Naive thymus-derived CD4-positive, alpha-beta T cell (primary cell): ENCODE results near the gene GLT6D1. TPM values are rescaled to one million over a fixed set of nuclear protein-coding genes. Genes with fewer than 3 reads are reported as not detected.

Experiments used
- ATAC-seq: fragments of 150-1000 bp; cut with Tn5 transposase; 2 replicates; pipeline ENCODE4 v1.10.0; 2021; ENCODE audit warnings: mild to moderate bottlenecking, moderate library complexity
- CTCF ChIA-PET: fragments of 350-600 bp; sonication (Branson Sonifier 250); formaldehyde crosslinking; loops from one replicate; lab custom pipeline; 2021; ENCODE audit warnings: antibody characterized with exemption; lab: Charles Lee
- POLR2A ChIA-PET: fragments of 350-600 bp; sonication (Branson Sonifier 250); formaldehyde crosslinking; loops from one replicate; lab custom pipeline; 2021; ENCODE audit warnings: antibody characterized with exemption, inconsistent platforms; lab: Charles Lee
- DNase-seq, 9 donors: peaks; one replicate each; pipeline versions ENCODE4 v3.0.0 to v3.0.0-alpha.2; 2020 to 2022; ENCODE audit warnings: mixed read lengths in 1 of 9
- H3K27ac ChIP-seq: one replicate; pipeline ENCODE4 v1.7.0; 2013; ENCODE audit warnings: mild to moderate bottlenecking, low read depth, low read length, moderate library complexity
- H3K27me3 ChIP-seq, 2 donors: one replicate each; pipeline ENCODE4 v1.7.0; 2013; ENCODE audit warnings: low read length in 2 of 2, mild to moderate bottlenecking in 2 of 2, moderate library complexity in 2 of 2; ENCODE audit not compliant: control insufficient read depth in 2 of 2, insufficient read depth in 2 of 2
- H3K36me3 ChIP-seq, 3 experiments: 1 replicate in 2 of 3; 2 replicates in 1 of 3; pipeline ENCODE4 v1.7.0; 2013; ENCODE audit warnings: low read length in 3 of 3, mild to moderate bottlenecking in 3 of 3, moderate library complexity in 1 of 3; ENCODE audit not compliant: insufficient read depth in 3 of 3, control insufficient read depth in 2 of 3
- H3K4me1 ChIP-seq, 2 donors: one replicate each; pipeline ENCODE4 v1.7.0; 2013; ENCODE audit warnings: low read length in 2 of 2, mild to moderate bottlenecking in 2 of 2, moderate library complexity in 1 of 2; ENCODE audit not compliant: control insufficient read depth in 2 of 2, insufficient read depth in 2 of 2
- H3K4me3 ChIP-seq: 2 replicates; pipeline ENCODE4 v1.7.0; 2013; ENCODE audit warnings: mild to moderate bottlenecking, low read length
- H3K9me3 ChIP-seq, 3 experiments: 1 replicate in 2 of 3; 2 replicates in 1 of 3; pipeline ENCODE4 v1.7.0; 2013; ENCODE audit warnings: low read length in 3 of 3; ENCODE audit not compliant: control insufficient read depth in 2 of 3
- H3K27ac Mint-ChIP-seq, 9 donors: one replicate each; pipeline ENCODE4 v1.8.0; 2020 to 2022; ENCODE audit warnings: mixed read lengths in 9 of 9, mild to moderate bottlenecking in 8 of 9, moderate library complexity in 5 of 9, inconsistent platforms in 2 of 9
- H3K27me3 Mint-ChIP-seq, 5 donors: one replicate each; pipeline ENCODE4 v1.8.0; 2021 to 2022; ENCODE audit warnings: mixed read lengths in 5 of 5, mild to moderate bottlenecking in 1 of 5
- H3K36me3 Mint-ChIP-seq, 5 donors: one replicate each; pipeline ENCODE4 v1.8.0; 2020 to 2022; ENCODE audit warnings: mixed read lengths in 5 of 5, mild to moderate bottlenecking in 3 of 5, inconsistent platforms in 1 of 5
- H3K4me1 Mint-ChIP-seq, 7 donors: one replicate each; pipeline ENCODE4 v1.8.0; 2020 to 2022; ENCODE audit warnings: mixed read lengths in 7 of 7, mild to moderate bottlenecking in 3 of 7, inconsistent platforms in 1 of 7
- H3K4me3 Mint-ChIP-seq, 10 donors: one replicate each; pipeline ENCODE4 v1.8.0; 2020 to 2022; ENCODE audit warnings: mild to moderate bottlenecking in 10 of 10, mixed read lengths in 10 of 10, moderate library complexity in 6 of 10, inconsistent platforms in 2 of 10
- H3K9me3 Mint-ChIP-seq, 11 donors: one replicate each; pipeline ENCODE4 v1.8.0; 2020 to 2022; ENCODE audit warnings: mixed read lengths in 11 of 11, mild to moderate bottlenecking in 4 of 11, inconsistent platforms in 1 of 11, moderate library complexity in 1 of 11
- intact Hi-C, 2 donors: fragments of 100-400 bp; cut with micrococcal nuclease; formaldehyde crosslinking; loops; one replicate each; pipeline ENCODE4 v1.15.1; 2023
- polyA plus RNA-seq, 2 donors: library from polyadenylated mRNA; unstranded; fragments of 300-500 nt; fragmentation: Illumina TruSeq; gene quantifications; one replicate each; pipeline ENCODE4 v1.2.3, GENCODE V29; 2021
- total RNA-seq, 6 experiments: library from RNA in 5 of 6; stranded (reverse) in 5 of 6; gene quantifications; 1 replicate in 5 of 6; 2 replicates in 1 of 6; pipeline ENCODE4 v1.2.3 and lab custom pipeline; 2021 to 2026

GLT6D1 gene
- total and polyA plus RNA-seq, 7 experiments from 2014 or later = not detected

GRCh38 chr9:135586601-135587109 lies 52.7 kb downstream of the GLT6D1 start:
- no peaks in the 10 kb centered on the region for H3K9me3 Mint-ChIP-seq
- POLR2A ChIA-PET = no interaction called here
- CTCF ChIA-PET = no interaction called here

GRCh38 chr9:135584934-135585333 lies 54.4 kb downstream of the GLT6D1 start:
- Histone ChIP-seq H3K27ac (no peak overlapping the region), H3K4me3 (no peak overlapping the region), H3K36me3 (no peaks in the 10 kb centered on the region), H3K4me1 (no peaks in the 10 kb centered on the region), H3K27me3 (no peaks in the 10 kb centered on the region), H3K9me3 (no peaks in the 10 kb centered on the region)
- ATAC-seq = no peak
- POLR2A ChIA-PET = no interaction called here
- H3K27me3 Mint-ChIP-seq = peaks cover 0 to 37% (median 6%) of the 10 kb centered on the region in 5 donors
- DNase-seq = no peak
- H3K27ac Mint-ChIP-seq = no peak overlapping the region
- H3K9me3 Mint-ChIP-seq = no peaks in the 10 kb centered on the region
- no peaks in the 10 kb centered on the region for H3K36me3 Mint-ChIP-seq
- no peaks in the 10 kb centered on the region for H3K4me1 Mint-ChIP-seq
- H3K4me3 Mint-ChIP-seq = no peak overlapping the region
- intact Hi-C loops = no loop called here
- CTCF ChIA-PET = interaction anchor here (0.6 kb wide), 1 partner anchor 92 kb away, joined by 3 read pairs; no protein-coding TSS in a partner anchor

More at GRCh38 chr9:135586601-135587109, 52.7 kb downstream of the GLT6D1 start:
- no peak for DNase-seq
- no peak overlapping the region for H3K4me3 Mint-ChIP-seq
- H3K9me3 ChIP-seq = no peaks in the 10 kb centered on the region
- no peaks in the 10 kb centered on the region for H3K36me3 ChIP-seq
- H3K27me3 ChIP-seq = no peaks in the 10 kb centered on the region
- no peak overlapping the region for H3K27ac Mint-ChIP-seq
- no peaks in the 10 kb centered on the region for H3K4me1 Mint-ChIP-seq
- no peaks in the 10 kb centered on the region for H3K36me3 Mint-ChIP-seq
- no peak for ATAC-seq
- no peak overlapping the region for H3K27ac ChIP-seq
- peaks cover 0 to 35% (median 9%) of the 10 kb centered on the region in 5 donors for H3K27me3 Mint-ChIP-seq
- no peaks in the 10 kb centered on the region for H3K4me1 ChIP-seq
- H3K4me3 ChIP-seq = no peak overlapping the region
- intact Hi-C loops = no loop called here

- Histone ChIP-seq H3K36me3 (no peaks in the 10 kb centered on the region), H3K4me3 (no peak overlapping the region), H3K27ac (no peak overlapping the region), H3K9me3 (no peaks in the 10 kb centered on the region), H3K4me1 (no peaks in the 10 kb centered on the region), H3K27me3 (no peaks in the 10 kb centered on the region)
- Mint-ChIP-seq H3K27me3 (peaks cover 0 to 37% (median 6%) of the 10 kb centered on the region in 5 donors), H3K27ac (no peak overlapping the region), H3K36me3 (no peaks in the 10 kb centered on the region), H3K9me3 (no peaks in the 10 kb centered on the region), H3K4me3 (no peak overlapping the region), H3K4me1 (no peaks in the 10 kb centered on the region)
- POLR2A ChIA-PET = no interaction called here
- DNase-seq (no peak), ATAC-seq (no peak)
- CTCF ChIA-PET = interaction anchor here (0.6 kb wide), 1 partner anchor 91 kb away, joined by 3 read pairs; no protein-coding TSS in a partner anchor
- intact Hi-C loops = no loop called here
These were observed 55.0 kb downstream of the GLT6D1 start for GRCh38 chr9:135584371-135584770.

DNA sequence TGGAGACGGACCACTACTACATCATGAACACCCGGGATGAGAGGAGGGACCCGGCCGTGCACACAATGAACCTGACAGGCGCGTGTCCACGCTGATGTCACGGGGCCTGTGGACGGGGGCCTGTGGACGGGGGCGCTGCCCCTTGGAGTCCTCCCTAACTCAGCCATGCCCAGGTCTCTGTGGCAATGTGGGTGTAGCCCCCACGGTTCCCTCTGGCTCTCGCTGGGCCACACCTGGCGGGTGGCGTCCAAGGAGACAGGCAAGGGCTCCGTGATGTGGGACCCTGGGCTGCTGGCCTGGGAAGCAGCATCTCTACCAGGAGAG lies 55.7 kb downstream of the GLT6D1 start:
- DNase-seq = no peak
- H3K9me3 ChIP-seq = no peaks in the 10 kb centered on the region
- no peak overlapping the region for H3K27ac ChIP-seq
- intact Hi-C loops = no loop called here
- CTCF ChIA-PET = no interaction called here
- H3K4me1 ChIP-seq = no peaks in the 10 kb centered on the region
- H3K27me3 Mint-ChIP-seq = peaks cover 0 to 37% (median 6%) of the 10 kb centered on the region in 5 donors
- no peak overlapping the region for H3K4me3 Mint-ChIP-seq
- no peaks in the 10 kb centered on the region for H3K27me3 ChIP-seq
- no peaks in the 10 kb centered on the region for H3K36me3 ChIP-seq
- no peak for ATAC-seq
- H3K36me3 Mint-ChIP-seq = no peaks in the 10 kb centered on the region
- no peaks in the 10 kb centered on the region for H3K9me3 Mint-ChIP-seq
- H3K27ac Mint-ChIP-seq = no peak overlapping the region
- POLR2A ChIA-PET = no interaction called here
- H3K4me1 Mint-ChIP-seq = no peaks in the 10 kb centered on the region
- no peak overlapping the region for H3K4me3 ChIP-seq

GRCh38 chr9:135582966-135583687 lies 56.2 kb downstream of the GLT6D1 start:
- H3K4me1 ChIP-seq = no peaks in the 10 kb centered on the region
- intact Hi-C loops = no loop called here
- Mint-ChIP-seq H3K9me3 (no peaks in the 10 kb centered on the region), H3K36me3 (no peaks in the 10 kb centered on the region), H3K27ac (no peak overlapping the region), H3K4me1 (no peaks in the 10 kb centered on the region), H3K4me3 (no peak overlapping the region), H3K27me3 (peaks cover 0 to 37% (median 6%) of the 10 kb centered on the region in 5 donors)
- H3K4me3 ChIP-seq = no peak overlapping the region
- DNase-seq = no peak
- POLR2A ChIA-PET = no interaction called here
- no peak for ATAC-seq
- H3K27ac ChIP-seq = no peak overlapping the region
- H3K27me3 ChIP-seq = no peaks in the 10 kb centered on the region
- CTCF ChIA-PET = no interaction called here
- no peaks in the 10 kb centered on the region for H3K9me3 ChIP-seq
- no peaks in the 10 kb centered on the region for H3K36me3 ChIP-seq

- H3K4me3 ChIP-seq = no peak overlapping the region
- ATAC-seq (no peak), DNase-seq (no peak)
- H3K36me3 Mint-ChIP-seq = no peaks in the 10 kb centered on the region
- H3K4me3 Mint-ChIP-seq = no peak overlapping the region
- intact Hi-C loops = no loop called here
- no peaks in the 10 kb centered on the region for H3K36me3 ChIP-seq
- peaks cover 0 to 37% (median 6%) of the 10 kb centered on the region in 5 donors for H3K27me3 Mint-ChIP-seq
- H3K27me3 ChIP-seq = no peaks in the 10 kb centered on the region
- CTCF ChIA-PET = no interaction called here
- H3K9me3 Mint-ChIP-seq = no peaks in the 10 kb centered on the region
- no peaks in the 10 kb centered on the region for H3K4me1 ChIP-seq
- POLR2A ChIA-PET = no interaction called here
- H3K4me1 Mint-ChIP-seq = no peaks in the 10 kb centered on the region
- no peaks in the 10 kb centered on the region for H3K9me3 ChIP-seq
- H3K27ac ChIP-seq = no peak overlapping the region
- no peak overlapping the region for H3K27ac Mint-ChIP-seq
These were observed 56.8 kb downstream of the GLT6D1 start for GRCh38 chr9:135582541-135582940.
